Ovary (tissue), 3 donors: Measurements from ENCODE around the gene URM1.

Source experiments
- EP300 ChIP-seq: sonication (generic); formaldehyde crosslinking; IDR thresholded peaks from one replicate; pipeline ENCODE4 v1.6.1; 2017; ENCODE audit warnings: antibody characterized with exemption
- POLR2A ChIP-seq: fragments of 450-650 bp; IDR thresholded peaks from one replicate; pipeline ENCODE4 v1.6.1; 2017; ENCODE audit warnings: antibody characterized with exemption, mild to moderate bottlenecking, moderate library complexity
- TF ChIP-seq, protein P1 (sequence below), 3 donors: fragments of 450-650 bp in 2 of 3; fragments of 200-600 bp in 1 of 3; IDR thresholded peaks; one replicate each; pipeline versions ENCODE4 v1.5.1 to v1.8.0; 2016 to 2022; ENCODE audit warnings: antibody characterized with exemption in 3 of 3, mild to moderate bottlenecking in 1 of 3
- donor health status: DM: no; HTN: no; CAD: no.

DNA sequence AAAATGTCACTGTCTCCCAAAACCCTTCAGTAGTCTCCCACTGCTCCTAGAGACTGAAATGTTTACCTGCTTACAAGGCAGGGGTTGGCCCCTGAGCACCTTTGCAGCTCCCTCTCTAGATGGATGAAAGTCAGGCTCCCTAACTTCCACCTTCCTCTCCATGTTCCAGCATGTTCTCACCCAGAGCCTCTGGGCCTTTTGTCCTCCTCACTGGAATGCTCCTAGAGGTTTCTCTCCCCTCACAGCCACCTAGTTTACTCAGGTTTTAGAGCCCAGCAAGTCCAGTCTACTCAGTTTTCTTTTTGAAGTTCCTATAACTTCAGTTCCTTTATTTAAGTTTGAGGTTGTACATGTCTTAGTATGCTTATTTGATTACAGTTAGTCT is 815 bp upstream of the URM1 start:
- no peak for TF ChIP-seq POLR2A
- TF ChIP-seq, protein P1, sequence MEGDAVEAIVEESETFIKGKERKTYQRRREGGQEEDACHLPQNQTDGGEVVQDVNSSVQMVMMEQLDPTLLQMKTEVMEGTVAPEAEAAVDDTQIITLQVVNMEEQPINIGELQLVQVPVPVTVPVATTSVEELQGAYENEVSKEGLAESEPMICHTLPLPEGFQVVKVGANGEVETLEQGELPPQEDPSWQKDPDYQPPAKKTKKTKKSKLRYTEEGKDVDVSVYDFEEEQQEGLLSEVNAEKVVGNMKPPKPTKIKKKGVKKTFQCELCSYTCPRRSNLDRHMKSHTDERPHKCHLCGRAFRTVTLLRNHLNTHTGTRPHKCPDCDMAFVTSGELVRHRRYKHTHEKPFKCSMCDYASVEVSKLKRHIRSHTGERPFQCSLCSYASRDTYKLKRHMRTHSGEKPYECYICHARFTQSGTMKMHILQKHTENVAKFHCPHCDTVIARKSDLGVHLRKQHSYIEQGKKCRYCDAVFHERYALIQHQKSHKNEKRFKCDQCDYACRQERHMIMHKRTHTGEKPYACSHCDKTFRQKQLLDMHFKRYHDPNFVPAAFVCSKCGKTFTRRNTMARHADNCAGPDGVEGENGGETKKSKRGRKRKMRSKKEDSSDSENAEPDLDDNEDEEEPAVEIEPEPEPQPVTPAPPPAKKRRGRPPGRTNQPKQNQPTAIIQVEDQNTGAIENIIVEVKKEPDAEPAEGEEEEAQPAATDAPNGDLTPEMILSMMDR (IDR thresholded peaks at IDR 0.05): no peak
- TF ChIP-seq EP300: no peak
